Astrocyte (in vitro differentiated cells and primary cell): ENCODE measurements around the gene GLS. TPM values are rescaled to one million over a fixed set of nuclear protein-coding genes. Genes with fewer than 3 reads are reported as not detected.
A peak's percentile ranks its signal among the peaks of the same experiment; 100 is the strongest.

Source experiments
- DNase-seq: peaks from one replicate; pipeline ENCODE4 v3.0.0-alpha.2; 2010; ENCODE audit warnings: low read depth
- FAIRE-seq: peaks from 2 replicates; lab custom pipeline; 2011; peaks lifted over from hg19 to GRCh38; lab: Jason Lieb, UNC
- H2AFZ ChIP-seq: 2 replicates; pipeline ENCODE4 v1.6.0; 2012; ENCODE audit warnings: low read depth, low read length, inconsistent platforms
- H3K27ac ChIP-seq: 2 replicates; pipeline ENCODE4 v1.5.1; 2011; ENCODE audit warnings: low read depth, low read length, inconsistent platforms
- H3K27me3 ChIP-seq: 2 replicates; pipeline ENCODE4 v1.6.0; 2011; ENCODE audit warnings: low read length, inconsistent platforms; ENCODE audit not compliant: insufficient read depth
- H3K36me3 ChIP-seq: 2 replicates; pipeline ENCODE4 v1.5.1; 2011; ENCODE audit warnings: low read length, inconsistent platforms; ENCODE audit not compliant: insufficient read depth
- H3K4me1 ChIP-seq: 2 replicates; pipeline ENCODE4 v1.5.1; 2011; ENCODE audit warnings: low read length, inconsistent platforms; ENCODE audit not compliant: insufficient read depth
- H3K4me2 ChIP-seq: 2 replicates; pipeline ENCODE4 v1.6.0; 2012; ENCODE audit warnings: low read length, inconsistent platforms
- H3K4me3 ChIP-seq: 2 replicates; pipeline ENCODE4 v1.5.1; 2011; ENCODE audit warnings: low read depth, mild to moderate bottlenecking, low read length, inconsistent platforms; ENCODE audit not compliant: insufficient read depth
- H3K79me2 ChIP-seq: 2 replicates; pipeline ENCODE4 v1.6.0; 2012; ENCODE audit warnings: mild to moderate bottlenecking, low read length, inconsistent platforms; ENCODE audit not compliant: insufficient read depth
- H3K9ac ChIP-seq: 2 replicates; pipeline ENCODE4 v1.6.0; 2012; ENCODE audit warnings: mild to moderate bottlenecking, low read length, inconsistent platforms
- H3K9me3 ChIP-seq: 2 replicates; pipeline ENCODE4 v1.5.1; 2012; ENCODE audit warnings: low read depth, mild to moderate bottlenecking, low read length, inconsistent platforms; ENCODE audit not compliant: insufficient read depth
- H4K20me1 ChIP-seq: 2 replicates; pipeline ENCODE4 v1.6.0; 2012; ENCODE audit warnings: low read length, inconsistent platforms; ENCODE audit not compliant: insufficient read depth
- H3K27ac Mint-ChIP-seq: one replicate; pipeline ENCODE4 v1.8.0; 2021; ENCODE audit warnings: mild to moderate bottlenecking, mixed read lengths; ENCODE audit not compliant: unreplicated experiment
- H3K27me3 Mint-ChIP-seq: one replicate; pipeline ENCODE4 v1.8.0; 2021; ENCODE audit warnings: low read depth, mixed read lengths; ENCODE audit not compliant: unreplicated experiment
- H3K36me3 Mint-ChIP-seq: one replicate; pipeline ENCODE4 v1.8.0; 2021; ENCODE audit warnings: low read depth, mixed read lengths; ENCODE audit not compliant: unreplicated experiment
- H3K4me1 Mint-ChIP-seq: one replicate; pipeline ENCODE4 v1.8.0; 2021; ENCODE audit warnings: low read depth, mixed read lengths; ENCODE audit not compliant: unreplicated experiment
- H3K4me3 Mint-ChIP-seq: one replicate; pipeline ENCODE4 v1.8.0; 2021; ENCODE audit warnings: mild to moderate bottlenecking, moderate library complexity, mixed read lengths; ENCODE audit not compliant: unreplicated experiment
- H3K9me3 Mint-ChIP-seq: one replicate; pipeline ENCODE4 v1.8.0; 2021; ENCODE audit warnings: mild to moderate bottlenecking, mixed read lengths; ENCODE audit not compliant: unreplicated experiment
- CTCF ChIP-seq: IDR thresholded peaks from 2 replicates; pipeline ENCODE4 v1.5.1; 2011; ENCODE audit warnings: low read depth, mild to moderate bottlenecking, inconsistent platforms, low read length, moderate library complexity; ENCODE audit not compliant: insufficient read depth
- EZH2 ChIP-seq: IDR thresholded peaks from 2 replicates; pipeline ENCODE4 v1.6.1; 2012; ENCODE audit warnings: mild to moderate bottlenecking, low read length, inconsistent platforms; ENCODE audit not compliant: insufficient read depth
- total RNA-seq: library from RNA; stranded (reverse); gene quantifications from 2 replicates; pipeline ENCODE4 v1.2.1, GENCODE V29; 2021

Gene GLS
- total RNA-seq, 1 donor from 2014 or later: 189 TPM

GRCh38 chr2:190982262-190983034, 101.8 kb downstream of the GLS start:
- no peak overlapping the region for H3K4me3 ChIP-seq
- H3K9me3 Mint-ChIP-seq: no peaks in the 10 kb centered on the region
- H3K9ac ChIP-seq: no peak overlapping the region
- H3K9me3 ChIP-seq: no peaks in the 10 kb centered on the region
- no peaks in the 10 kb centered on the region for H3K79me2 ChIP-seq
- TF ChIP-seq CTCF (no peak), EZH2 (no peak)
- H2AFZ ChIP-seq: no peak overlapping the region
- DNase-seq: no peak
- no peak overlapping the region for H3K27ac Mint-ChIP-seq
- no peak for FAIRE-seq
- no peaks in the 10 kb centered on the region for H3K27me3 Mint-ChIP-seq
- peaks cover 32% of the 10 kb centered on the region for H3K4me1 ChIP-seq
- H3K4me2 ChIP-seq: no peak overlapping the region
- no peak overlapping the region for H3K27ac ChIP-seq
- peaks cover 22% of the 10 kb centered on the region for H4K20me1 ChIP-seq
- no peaks in the 10 kb centered on the region for H3K27me3 ChIP-seq
- peak overlapping the region; percentile 58 for H3K4me3 Mint-ChIP-seq
- H3K36me3 ChIP-seq: peaks cover 59% of the 10 kb centered on the region
- peaks cover 57% of the 10 kb centered on the region for H3K4me1 Mint-ChIP-seq
- peaks cover 43% of the 10 kb centered on the region for H3K36me3 Mint-ChIP-seq

GRCh38 chr2:190984595-190984994, 104.0 kb downstream of the GLS start:
- Histone ChIP-seq H3K79me2 (no peaks in the 10 kb centered on the region), H3K4me2 (peak overlapping the region; percentile 37), H4K20me1 (peaks cover 17% of the 10 kb centered on the region), H3K9me3 (no peaks in the 10 kb centered on the region), H3K4me1 (peaks cover 23% of the 10 kb centered on the region), H3K9ac (no peak overlapping the region), H3K36me3 (peaks cover 57% of the 10 kb centered on the region), H3K4me3 (no peak overlapping the region), H3K27me3 (no peaks in the 10 kb centered on the region), H3K27ac (no peak overlapping the region), H2AFZ (no peak overlapping the region)
- TF ChIP-seq CTCF: no peak
- no peak for TF ChIP-seq EZH2
- FAIRE-seq (peak; percentile 29), DNase-seq (peak; percentile 93)
- Mint-ChIP-seq H3K9me3 (no peaks in the 10 kb centered on the region), H3K27me3 (no peaks in the 10 kb centered on the region), H3K4me3 (no peak overlapping the region), H3K27ac (peak overlapping the region; percentile 75), H3K4me1 (peaks cover 49% of the 10 kb centered on the region), H3K36me3 (peaks cover 43% of the 10 kb centered on the region)
